ENCODE data around the gene SLC22A23.

The SLC22A23 gene

DNA sequence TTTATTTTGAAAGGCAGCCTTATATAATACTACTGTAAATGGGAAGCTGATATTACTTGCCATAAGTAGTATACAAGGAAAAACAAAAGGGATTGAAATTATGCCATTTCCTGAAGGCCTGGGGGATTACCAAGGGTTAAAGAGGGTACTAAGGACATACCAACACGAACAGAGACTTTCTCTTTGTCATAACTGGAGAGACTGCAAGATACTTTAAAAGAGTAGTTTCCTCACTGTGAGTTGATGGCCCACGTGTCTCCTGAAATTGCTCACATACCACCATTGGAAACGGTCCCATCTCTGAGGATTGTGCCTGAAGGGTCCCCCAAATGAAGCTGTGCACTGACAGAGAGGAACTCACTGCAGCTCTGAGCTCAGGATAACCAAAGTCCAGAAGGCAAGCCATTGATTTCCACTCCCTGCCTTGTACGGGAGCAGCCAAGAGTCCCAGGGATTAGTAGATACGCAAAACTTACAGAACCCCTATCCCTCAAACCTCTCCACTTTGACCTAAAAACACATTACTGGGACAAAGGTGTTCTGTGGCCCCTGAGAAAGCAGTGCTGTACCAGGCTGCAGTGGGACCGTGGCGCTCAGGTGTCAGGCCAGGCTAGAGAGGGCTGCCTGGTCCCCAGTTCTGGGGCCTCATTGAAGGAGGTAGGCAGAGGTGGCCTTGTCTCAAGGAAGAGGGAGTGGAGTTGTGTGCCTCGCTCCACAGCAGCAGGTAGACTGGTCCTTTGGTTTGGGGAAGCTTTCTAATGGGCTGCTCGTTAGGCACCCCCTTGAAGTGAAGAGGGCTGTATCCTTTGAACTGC is 182.9 kb downstream of the SLC22A23 start:
- H3K27ac ChIP-seq: no peak overlapping the region
- no peak for TF ChIP-seq ZFX (IDR thresholded peaks at IDR 0.05; ENCODE audit: borderline replicate concordance)
- TF ChIP-seq, protein P1, sequence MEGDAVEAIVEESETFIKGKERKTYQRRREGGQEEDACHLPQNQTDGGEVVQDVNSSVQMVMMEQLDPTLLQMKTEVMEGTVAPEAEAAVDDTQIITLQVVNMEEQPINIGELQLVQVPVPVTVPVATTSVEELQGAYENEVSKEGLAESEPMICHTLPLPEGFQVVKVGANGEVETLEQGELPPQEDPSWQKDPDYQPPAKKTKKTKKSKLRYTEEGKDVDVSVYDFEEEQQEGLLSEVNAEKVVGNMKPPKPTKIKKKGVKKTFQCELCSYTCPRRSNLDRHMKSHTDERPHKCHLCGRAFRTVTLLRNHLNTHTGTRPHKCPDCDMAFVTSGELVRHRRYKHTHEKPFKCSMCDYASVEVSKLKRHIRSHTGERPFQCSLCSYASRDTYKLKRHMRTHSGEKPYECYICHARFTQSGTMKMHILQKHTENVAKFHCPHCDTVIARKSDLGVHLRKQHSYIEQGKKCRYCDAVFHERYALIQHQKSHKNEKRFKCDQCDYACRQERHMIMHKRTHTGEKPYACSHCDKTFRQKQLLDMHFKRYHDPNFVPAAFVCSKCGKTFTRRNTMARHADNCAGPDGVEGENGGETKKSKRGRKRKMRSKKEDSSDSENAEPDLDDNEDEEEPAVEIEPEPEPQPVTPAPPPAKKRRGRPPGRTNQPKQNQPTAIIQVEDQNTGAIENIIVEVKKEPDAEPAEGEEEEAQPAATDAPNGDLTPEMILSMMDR (IDR thresholded peaks at IDR 0.05): no peak

DNA sequence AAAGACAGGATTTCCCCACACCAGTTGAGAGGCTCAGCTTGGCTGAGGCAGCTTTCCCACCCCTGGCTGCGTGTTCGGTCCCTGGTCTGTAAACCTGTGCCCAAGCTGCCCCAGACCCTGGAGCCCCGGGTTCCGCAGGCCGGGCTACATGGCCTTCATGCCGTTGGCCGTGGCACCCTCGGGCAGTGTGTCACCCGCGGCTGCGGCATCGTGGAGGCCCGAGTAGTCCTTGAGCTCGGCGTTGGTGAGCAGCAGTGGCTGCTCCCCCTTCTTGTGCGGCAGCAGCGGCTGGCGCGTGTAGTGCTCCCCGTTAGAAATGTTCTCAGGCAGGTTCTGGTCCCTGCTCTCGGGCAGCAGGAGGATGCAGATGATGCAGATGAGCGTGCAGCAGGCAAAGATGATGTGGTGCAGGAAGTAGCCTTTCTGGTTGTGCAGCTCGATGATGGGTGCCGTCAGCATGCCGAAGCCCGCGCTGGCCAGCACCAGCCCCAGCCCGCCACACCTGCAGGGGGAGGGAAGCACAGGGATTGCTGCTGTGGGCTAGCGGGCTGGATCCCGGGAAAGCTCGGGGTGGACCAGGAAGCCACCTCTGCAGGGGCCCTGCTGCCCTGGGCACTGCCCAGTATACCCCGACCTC is 183.8 kb downstream of the SLC22A23 start:
- TF ChIP-seq, protein P1 (IDR thresholded peaks at IDR 0.05): no peak
- TF ChIP-seq ZFX (IDR thresholded peaks at IDR 0.05; ENCODE audit: borderline replicate concordance): no peak
- H3K27ac ChIP-seq: no peak overlapping the region

DNA sequence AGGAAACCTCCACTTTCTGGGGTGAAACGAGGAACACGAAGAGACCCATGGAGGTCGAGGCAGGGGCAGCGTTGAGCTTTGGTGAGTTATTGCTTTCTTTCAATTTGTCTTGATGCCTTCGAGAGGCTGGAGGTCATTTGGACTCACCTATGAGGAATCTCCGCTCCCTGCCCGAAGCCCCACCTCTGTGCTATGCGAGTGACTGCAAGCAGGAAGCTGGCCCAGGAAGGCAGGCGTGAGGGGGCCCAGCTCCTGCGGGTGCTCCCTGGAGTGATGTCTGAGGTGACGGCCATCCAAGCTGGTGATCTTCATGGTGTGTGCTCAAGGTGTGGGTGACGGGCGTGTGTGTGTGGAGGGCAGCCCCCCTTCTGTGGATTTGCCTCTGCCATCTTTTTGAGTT is 185.1 kb downstream of the SLC22A23 start:
- TF ChIP-seq, protein P1 (IDR thresholded peaks at IDR 0.05): no peak
- TF ChIP-seq ZFX (IDR thresholded peaks at IDR 0.05; ENCODE audit: borderline replicate concordance): no peak

DNA sequence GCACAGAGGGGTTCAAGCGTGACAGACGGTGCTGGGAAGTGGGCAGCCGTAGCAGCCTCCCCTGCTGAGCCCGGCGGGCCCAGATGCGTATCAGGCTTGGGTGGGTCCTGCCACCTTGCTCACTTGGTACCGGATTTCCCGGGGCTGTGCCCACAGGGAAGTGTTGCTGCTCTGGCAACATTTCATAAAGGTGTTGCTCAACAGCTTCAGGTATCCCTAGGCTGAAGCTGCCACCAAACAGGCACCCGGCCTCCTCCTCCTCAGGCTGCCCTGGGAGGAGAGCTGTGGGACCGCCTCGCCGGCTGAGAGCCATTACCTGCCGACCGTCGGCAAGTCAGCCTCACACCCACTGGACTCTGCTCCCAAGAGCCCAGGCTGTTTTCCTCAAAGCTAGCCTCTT is 186.6 kb downstream of the SLC22A23 start:
- no peak overlapping the region for H3K27ac ChIP-seq
- TF ChIP-seq ZFX (IDR thresholded peaks at IDR 0.05; ENCODE audit: borderline replicate concordance): no peak
- TF ChIP-seq, protein P1 (IDR thresholded peaks at IDR 0.05): no peak

More for the DNA sequence above, 185.1 kb downstream of the SLC22A23 start:
- H3K27ac ChIP-seq: no peak overlapping the region

DNA sequence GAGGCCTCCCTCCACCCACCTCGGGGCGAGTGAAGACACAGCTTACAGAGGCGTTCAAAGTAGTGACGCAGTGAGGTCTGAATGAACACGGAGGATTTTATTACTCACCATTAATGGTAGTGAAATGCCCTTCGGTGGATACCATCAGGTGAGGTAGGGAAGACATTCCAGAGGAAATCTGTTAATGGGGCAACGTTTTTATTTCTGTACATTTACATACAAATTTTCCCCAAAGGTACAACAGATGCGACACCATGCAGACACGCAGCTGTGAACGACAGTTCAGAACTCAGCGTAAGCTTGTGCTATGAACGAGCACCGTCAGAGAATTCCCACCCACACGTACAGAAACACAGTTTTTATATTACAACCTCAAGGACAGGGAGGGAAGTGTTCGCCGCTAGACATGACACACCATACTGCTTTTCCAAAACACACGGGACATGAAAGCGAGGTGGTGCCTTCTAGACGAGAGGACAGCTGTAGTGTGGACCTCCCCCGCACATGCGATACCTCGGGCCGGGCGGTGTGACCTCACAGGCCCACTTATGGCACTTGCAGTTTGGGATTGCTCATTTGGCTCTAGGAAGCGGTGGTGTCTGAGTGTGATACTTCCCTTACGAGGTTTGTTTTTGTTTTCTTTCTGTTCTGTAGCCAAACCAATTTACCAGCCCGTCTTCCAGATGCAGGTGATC is 187.4 kb downstream of the SLC22A23 start:
- TF ChIP-seq, protein P1 (IDR thresholded peaks at IDR 0.05): no peak
- TF ChIP-seq ZFX (IDR thresholded peaks at IDR 0.05; ENCODE audit: borderline replicate concordance): no peak
- no peak overlapping the region for H3K27ac ChIP-seq

DNA sequence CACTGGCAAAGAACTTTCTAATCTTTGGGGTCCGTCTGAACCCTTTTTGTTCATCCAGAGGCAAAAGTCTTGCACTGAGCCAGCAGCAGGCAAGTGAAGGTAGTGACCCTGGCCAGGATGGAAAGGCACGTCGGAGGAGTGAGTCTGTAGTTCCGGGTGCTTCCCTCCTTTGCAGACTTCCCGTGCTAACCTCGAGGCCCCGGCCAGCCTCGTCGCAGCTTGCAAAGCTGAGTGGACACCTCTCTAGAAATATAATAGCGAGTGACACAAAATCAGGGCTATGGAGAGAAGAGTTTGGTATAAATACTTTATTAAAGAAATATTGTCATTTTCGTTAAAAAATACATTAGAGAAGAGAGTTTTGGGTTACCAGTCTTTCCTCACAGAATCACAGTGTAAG is 188.2 kb downstream of the SLC22A23 start:
- TF ChIP-seq ZFX (IDR thresholded peaks at IDR 0.05; ENCODE audit: borderline replicate concordance): no peak
- TF ChIP-seq, protein P1 (IDR thresholded peaks at IDR 0.05): no peak

More for the DNA sequence above, 188.2 kb downstream of the SLC22A23 start:
- no peak overlapping the region for H3K27ac ChIP-seq

Measured in 22Rv1 (cell line).